MCF 10A (cell line): ENCODE results near the gene TFPT. TPM values are rescaled to one million over a fixed set of nuclear protein-coding genes. Genes with fewer than 3 reads are reported as not detected.
"Not testable (repeated sequence)": the region's sequence is repeated elsewhere in the genome, so short reads cannot be mapped to it uniquely, and the experiment has no call there.

ENCODE experiments used
- BruUV-seq: library from RNA; stranded (reverse); fragments of 400-500 nt; replicated peaks from 2 replicates; lab custom pipeline; 2021; lab: Mats Ljungman, UMichigan
- CTCF ChIA-PET: fragments of 300-600 bp; sonication (Branson Sonifier 250); formaldehyde crosslinking; extraction: SDS; loops from one replicate; lab custom pipeline; 2021; ENCODE audit warnings: antibody characterized with exemption, inconsistent platforms; lab: Yijun Ruan, JAX
- POLR2A ChIA-PET: fragments of 300-600, 350-650 bp; sonication (Branson Sonifier 250); formaldehyde crosslinking; extraction: SDS; loops from one replicate; lab custom pipeline; 2020; ENCODE audit warnings: antibody characterized with exemption, inconsistent platforms; lab: Yijun Ruan, JAX
- DNase-seq: peaks from one replicate; pipeline ENCODE4 v3.0.0-alpha.2; 2018; ENCODE audit not compliant: unreplicated experiment
- H3K27ac Mint-ChIP-seq: one replicate; pipeline ENCODE4 v1.8.0; 2022; ENCODE audit warnings: mild to moderate bottlenecking, low read depth, mixed read lengths; ENCODE audit not compliant: unreplicated experiment
- H3K27me3 Mint-ChIP-seq: one replicate; pipeline ENCODE4 v1.8.0; 2022; ENCODE audit warnings: mixed read lengths; ENCODE audit not compliant: insufficient read depth, unreplicated experiment
- H3K36me3 Mint-ChIP-seq: one replicate; pipeline ENCODE4 v1.8.0; 2022; ENCODE audit warnings: mild to moderate bottlenecking, moderate library complexity, mixed read lengths; ENCODE audit not compliant: insufficient read depth, unreplicated experiment
- H3K4me1 Mint-ChIP-seq: one replicate; pipeline ENCODE4 v1.8.0; 2022; ENCODE audit warnings: mixed read lengths; ENCODE audit not compliant: insufficient read depth, unreplicated experiment
- H3K4me3 Mint-ChIP-seq: one replicate; pipeline ENCODE4 v1.8.0; 2022; ENCODE audit warnings: mild to moderate bottlenecking, moderate library complexity, mixed read lengths; ENCODE audit not compliant: unreplicated experiment
- H3K9me3 Mint-ChIP-seq: one replicate; pipeline ENCODE4 v1.8.0; 2022; ENCODE audit warnings: mixed read lengths; ENCODE audit not compliant: unreplicated experiment
- intact Hi-C: fragments of 100-400 bp; cut with micrococcal nuclease; formaldehyde crosslinking; loops from 2 replicates; pipeline ENCODE4 v1.14.1; 2022
- total RNA-seq: library from RNA; stranded (reverse); gene quantifications from 2 replicates; pipeline ENCODE4 v1.2.3, GENCODE V29; 2022
- TF ChIP-seq, protein P1 (sequence below): fragments of 200-600 bp; IDR thresholded peaks from one replicate; pipeline ENCODE4 v1.8.0; 2022; ENCODE audit warnings: antibody characterized with exemption, mild to moderate bottlenecking; ENCODE audit not compliant: unreplicated experiment

TFPT gene
- total RNA-seq, 1 experiment from 2014 or later = 22.8 TPM

DNA sequence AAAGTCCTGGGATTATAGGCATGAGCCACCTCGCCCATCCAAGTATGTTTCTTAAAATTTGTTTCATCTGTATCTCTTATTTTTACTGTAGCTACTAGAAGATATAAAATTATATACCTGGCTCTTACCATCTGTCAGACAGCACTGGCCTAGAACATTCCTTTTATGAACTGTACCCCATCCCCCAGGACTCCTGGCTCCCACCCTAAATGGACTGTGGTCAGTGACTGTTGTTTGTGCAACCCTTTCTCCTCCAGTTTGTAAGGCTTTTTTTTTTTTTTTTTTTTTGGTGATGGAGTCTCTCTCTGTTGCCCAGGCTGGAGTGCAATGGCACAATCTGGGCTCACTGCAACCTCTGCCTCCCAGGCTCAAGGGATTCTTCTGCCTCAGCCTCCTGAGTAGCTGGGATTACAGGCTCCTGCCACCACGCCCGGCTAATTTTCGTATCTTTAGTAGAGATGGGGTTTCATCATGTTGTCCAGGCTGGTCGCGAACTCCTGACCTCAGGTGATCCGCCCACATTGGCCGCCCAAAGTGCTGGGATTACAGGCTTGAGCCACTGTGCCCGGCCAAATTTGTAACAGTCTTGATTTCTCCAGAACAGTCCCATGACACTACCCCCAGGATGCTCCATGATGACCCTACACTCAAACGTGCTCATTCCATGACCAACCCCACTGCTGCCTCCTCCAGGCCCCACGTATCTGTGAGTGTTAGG lies 10.3 kb downstream of the TFPT start:
- ChIA-PET POLR2A (interaction anchor here (2.5 to 4.0 kb wide), 2 partner anchors 11 kb away, joined by 11 to 45 read pairs; partner anchors contain the start of genes PRPF31 and TFPT), CTCF (interaction anchor here (0.7 kb wide), 1 partner anchor 51 kb away, joined by 4 read pairs; no protein-coding TSS in a partner anchor)
- no peak for DNase-seq
- H3K4me1 Mint-ChIP-seq = peaks cover 11% of the 10 kb centered on the region
- BruUV-seq = no TSS peak
- no peaks in the 10 kb centered on the region for H3K27me3 Mint-ChIP-seq
- H3K4me3 Mint-ChIP-seq = peak overlapping the region; percentile 99
- intact Hi-C loops = loop anchor here (10.0 kb wide), 1 partner anchor 240 kb away; the partner anchor contains the start of gene MYADM
- H3K27ac Mint-ChIP-seq = peak overlapping the region; percentile 37
- peaks cover 48% of the 10 kb centered on the region for H3K36me3 Mint-ChIP-seq
- TF ChIP-seq, protein P1, sequence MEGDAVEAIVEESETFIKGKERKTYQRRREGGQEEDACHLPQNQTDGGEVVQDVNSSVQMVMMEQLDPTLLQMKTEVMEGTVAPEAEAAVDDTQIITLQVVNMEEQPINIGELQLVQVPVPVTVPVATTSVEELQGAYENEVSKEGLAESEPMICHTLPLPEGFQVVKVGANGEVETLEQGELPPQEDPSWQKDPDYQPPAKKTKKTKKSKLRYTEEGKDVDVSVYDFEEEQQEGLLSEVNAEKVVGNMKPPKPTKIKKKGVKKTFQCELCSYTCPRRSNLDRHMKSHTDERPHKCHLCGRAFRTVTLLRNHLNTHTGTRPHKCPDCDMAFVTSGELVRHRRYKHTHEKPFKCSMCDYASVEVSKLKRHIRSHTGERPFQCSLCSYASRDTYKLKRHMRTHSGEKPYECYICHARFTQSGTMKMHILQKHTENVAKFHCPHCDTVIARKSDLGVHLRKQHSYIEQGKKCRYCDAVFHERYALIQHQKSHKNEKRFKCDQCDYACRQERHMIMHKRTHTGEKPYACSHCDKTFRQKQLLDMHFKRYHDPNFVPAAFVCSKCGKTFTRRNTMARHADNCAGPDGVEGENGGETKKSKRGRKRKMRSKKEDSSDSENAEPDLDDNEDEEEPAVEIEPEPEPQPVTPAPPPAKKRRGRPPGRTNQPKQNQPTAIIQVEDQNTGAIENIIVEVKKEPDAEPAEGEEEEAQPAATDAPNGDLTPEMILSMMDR = no peak
- H3K9me3 Mint-ChIP-seq = no peaks in the 10 kb centered on the region

DNA sequence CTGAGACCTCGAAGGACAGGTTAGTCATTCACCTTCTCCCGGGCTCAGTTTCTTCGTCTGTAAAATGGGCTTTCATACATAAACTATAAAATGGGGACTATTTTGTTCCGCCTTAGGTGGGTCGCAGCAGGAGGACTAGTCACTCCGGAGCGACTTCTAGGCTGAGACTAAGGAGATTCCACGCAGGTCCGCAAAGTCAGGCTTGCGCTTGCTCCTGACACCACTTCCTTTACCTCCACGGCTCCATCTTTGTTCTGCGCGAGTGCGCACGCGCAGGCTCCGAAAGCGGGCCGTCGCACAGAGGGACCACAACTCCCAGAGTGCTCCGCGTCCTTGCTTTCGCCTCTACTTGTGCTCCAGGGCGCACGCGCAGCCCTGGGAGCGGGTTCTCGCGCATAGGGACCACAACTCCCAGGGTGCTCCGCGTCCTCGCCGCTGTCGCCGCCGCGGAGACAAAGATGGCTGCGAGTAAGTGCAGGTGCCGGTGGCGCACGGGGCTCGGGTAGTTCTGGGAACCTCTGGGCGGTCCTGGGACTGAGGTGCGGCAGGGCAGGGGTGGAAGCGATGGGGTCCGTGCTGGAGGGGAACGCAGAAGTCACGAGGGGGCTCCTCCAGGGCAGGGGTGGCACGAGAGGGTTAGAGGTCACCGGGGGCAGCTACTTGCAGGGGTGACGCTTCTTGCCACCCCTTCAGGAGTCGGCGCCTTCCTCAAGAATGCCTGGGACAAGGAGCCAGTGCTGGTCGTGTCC lies 12.9 kb downstream of the TFPT start, which contains the start of gene NDUFA3:
TSS of gene NDUFA3 (plus strand) at position 435 of the 749 bp plus-strand sequence. CDS start at position 459, 24 bp downstream.
- DNase-seq = peak; percentile 99
- Mint-ChIP-seq H3K9me3 (no peaks in the 10 kb centered on the region), H3K27me3 (no peaks in the 10 kb centered on the region), H3K4me1 (peaks cover 9% of the 10 kb centered on the region), H3K4me3 (peak within 1 kb of the TSS; percentile 99), H3K36me3 (peaks cover 27% of the 10 kb centered on the region), H3K27ac (peak within 1 kb of the TSS; percentile 91)
- no TSS peak for BruUV-seq
- POLR2A ChIA-PET = interaction anchor here (0.8 to 4.0 kb wide), 2 partner anchors 13 to 35 kb away, joined by 4 to 45 read pairs; partner anchors contain the start of genes CNOT3, PRPF31 and TFPT
- TF ChIP-seq, protein P1 = no peak
- CTCF ChIA-PET = no interaction called here
- intact Hi-C loops = loop anchor here (10.0 kb wide), 1 partner anchor 238 kb away; the partner anchor contains the start of gene MYADM

DNA sequence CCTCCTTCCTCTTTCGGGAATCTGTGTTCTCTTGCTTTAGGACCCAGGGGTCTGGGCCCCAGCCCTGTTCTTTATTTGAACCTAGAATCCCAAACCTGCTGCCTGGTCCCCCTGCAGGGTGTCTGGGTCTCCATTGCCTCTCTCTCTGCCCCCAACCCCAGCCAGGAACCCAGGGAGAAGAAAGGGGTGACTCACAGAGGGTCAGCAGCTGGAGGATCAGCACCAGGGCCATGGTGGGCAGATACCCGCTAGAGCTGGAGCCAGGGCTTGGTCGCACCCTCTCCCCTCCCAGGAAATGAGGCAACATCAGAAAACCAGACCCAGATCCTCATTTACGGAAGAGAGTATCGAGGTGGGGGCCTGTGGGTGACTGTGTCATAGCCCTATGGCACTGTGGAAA lies 14.9 kb downstream of the TFPT start, which contains the start of gene OSCAR:
TSS of gene OSCAR (minus strand) at position 243 of the 400 bp plus-strand sequence. CDS start at position 232, 11 bp downstream.
- CTCF ChIA-PET = interaction anchor here (1.2 kb wide), 1 partner anchor 70 kb away, joined by 4 read pairs; no protein-coding TSS in a partner anchor
- H3K27ac Mint-ChIP-seq = no peak within 1 kb of the TSS

DNA sequence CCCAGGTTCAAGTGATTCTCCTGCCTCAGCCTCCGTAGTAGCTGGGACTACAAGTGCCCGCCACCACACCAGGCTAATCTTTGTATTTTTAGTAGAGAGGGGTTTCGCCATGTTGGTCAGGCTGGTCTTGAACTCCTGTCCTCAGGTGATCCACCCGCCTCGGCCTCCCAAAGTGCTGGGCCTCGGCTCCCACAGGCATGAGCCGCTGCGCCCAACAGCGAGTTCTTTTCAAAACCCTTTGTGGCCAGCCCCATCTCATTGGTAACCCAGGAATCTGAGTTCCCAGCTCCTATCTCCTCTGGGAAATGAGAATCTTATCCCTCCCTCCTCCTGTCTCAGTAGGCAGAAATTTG lies 15.6 kb downstream of the TFPT start:
- intact Hi-C loops = loop anchor here (10.0 kb wide), 1 partner anchor 235 kb away; the partner anchor contains the start of gene MYADM
- CTCF ChIA-PET = interaction anchor here (0.6 kb wide), 1 partner anchor 290 kb away, joined by 3 read pairs; no protein-coding TSS in a partner anchor
- BruUV-seq, H3K36me3 Mint-ChIP-seq, DNase-seq, POLR2A ChIA-PET, H3K27ac Mint-ChIP-seq, H3K4me3 Mint-ChIP-seq, H3K9me3 Mint-ChIP-seq: not testable (repeated sequence)
- H3K27me3 Mint-ChIP-seq = peaks cover 16% of the 10 kb centered on the region
- peaks cover 10% of the 10 kb centered on the region for H3K4me1 Mint-ChIP-seq

More for the DNA sequence above, 14.9 kb downstream of the TFPT start, which contains the start of gene OSCAR:
- TF ChIP-seq, protein P1 = no peak
- Mint-ChIP-seq H3K27me3 (peaks cover 16% of the 10 kb centered on the region), H3K4me3 (peak within 1 kb of the TSS; percentile 44), H3K4me1 (peaks cover 12% of the 10 kb centered on the region), H3K9me3 (no peaks in the 10 kb centered on the region), H3K36me3 (peaks cover 12% of the 10 kb centered on the region)
- BruUV-seq = no TSS peak
- no peak for DNase-seq
- POLR2A ChIA-PET = no interaction called here
- intact Hi-C loops = loop anchor here (10.0 kb wide), 1 partner anchor 236 kb away; the partner anchor contains the start of gene MYADM
